ENCODE data around the gene IFNL4.
"Not testable (repeated sequence)": the region's sequence is repeated elsewhere in the genome, so short reads cannot be mapped to it uniquely, and the experiment has no call there.

The IFNL4 gene

DNA sequence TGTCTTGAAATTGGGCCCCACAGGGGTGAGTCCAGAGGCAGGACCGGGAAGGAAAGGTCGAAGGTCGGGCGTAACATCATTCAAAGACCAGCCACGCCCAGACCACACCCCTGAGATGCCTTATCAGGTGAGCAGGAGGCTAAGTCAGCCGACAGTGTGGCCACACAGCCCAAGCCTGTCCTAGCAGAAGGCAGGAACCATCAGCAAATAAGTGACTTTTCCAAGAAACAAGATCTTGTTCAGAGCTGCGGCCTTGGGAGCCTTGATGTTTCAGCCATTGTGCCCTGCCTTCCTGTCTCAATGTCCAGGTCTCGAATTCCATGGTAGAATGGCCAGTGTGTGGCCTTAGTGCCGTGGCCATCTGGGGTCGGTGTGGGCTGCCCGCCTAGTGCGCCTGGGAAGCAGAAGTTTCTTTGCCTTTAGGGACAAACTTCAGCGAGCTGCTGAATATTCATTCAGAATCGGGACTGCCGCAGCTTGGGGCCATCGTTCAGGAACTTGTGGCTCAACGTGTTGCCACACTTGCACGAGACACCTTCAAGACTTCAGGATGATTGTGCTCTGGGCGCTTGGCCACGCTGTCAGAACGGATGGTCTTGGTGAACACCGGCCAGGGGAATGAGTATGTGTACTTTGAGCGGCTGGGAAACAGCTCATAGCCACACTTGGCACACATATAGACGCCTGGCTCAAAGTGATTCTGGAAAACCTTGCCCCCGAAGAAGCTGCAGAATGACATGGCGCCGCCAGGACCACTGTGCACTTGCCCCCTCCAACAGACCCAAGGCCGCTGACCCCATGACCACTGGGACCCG, 6.1 kb upstream of the IFNL4 start:
- DNase-seq (ENCODE audit: low read depth), result no peak

DNA sequence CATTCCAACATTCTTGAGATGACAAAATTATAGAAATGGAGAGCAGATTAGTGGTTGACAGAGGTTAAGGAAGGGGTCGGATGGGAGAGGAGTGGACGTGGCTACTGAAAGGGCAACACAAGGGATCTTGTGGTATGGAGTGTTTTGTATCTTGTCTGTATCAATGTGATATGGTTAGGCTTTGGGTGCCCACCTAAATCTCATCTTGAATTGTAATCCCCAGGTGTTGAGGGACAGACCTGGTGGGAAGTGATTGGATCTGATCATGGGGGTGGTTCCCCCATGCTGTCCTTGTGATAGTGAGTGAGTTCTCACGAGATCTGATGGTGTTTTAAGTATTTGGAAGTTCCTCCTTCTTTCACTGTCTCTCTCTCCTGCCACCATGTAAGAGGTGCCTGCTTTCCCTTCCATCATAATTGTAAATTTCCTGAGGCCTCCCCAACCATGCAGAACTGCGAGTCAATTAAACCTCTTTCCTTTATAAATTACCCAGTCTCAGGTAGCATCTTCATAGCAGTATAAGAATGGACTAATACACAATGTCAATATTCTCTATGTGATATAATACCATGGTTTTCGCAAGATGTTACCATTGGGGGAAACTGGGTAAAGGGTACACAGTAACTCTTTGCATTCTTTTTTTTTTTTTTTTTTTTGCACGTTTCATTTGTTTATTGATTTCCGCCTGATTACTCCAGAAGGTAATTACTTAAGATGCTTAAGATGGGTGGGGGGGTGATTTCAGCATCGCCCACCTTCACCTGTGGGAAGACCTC, 4.9 kb upstream of the IFNL4 start:
- DNase-seq (ENCODE audit: low read depth), result no peak

DNA sequence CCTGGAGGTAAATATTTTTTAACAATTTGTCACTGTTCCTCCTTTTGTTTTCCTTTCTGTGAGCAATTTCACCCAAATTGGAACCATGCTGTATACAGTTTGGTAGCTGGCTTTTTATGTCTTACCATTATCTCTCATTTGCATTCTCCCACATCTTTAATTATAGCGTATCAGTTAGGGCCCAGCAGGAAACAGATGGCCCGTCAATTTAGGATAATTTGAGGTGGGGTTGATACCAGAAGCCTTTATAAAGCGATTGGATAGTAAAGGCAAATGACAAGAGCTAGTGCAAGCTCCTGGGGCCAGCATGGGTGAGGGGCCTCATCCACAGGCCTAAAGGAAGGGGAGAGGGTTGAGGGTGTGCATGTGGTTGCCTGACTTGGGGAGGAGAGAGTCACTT, 3.8 kb upstream of the IFNL4 start:
- no peak for DNase-seq (ENCODE audit: low read depth)

DNA sequence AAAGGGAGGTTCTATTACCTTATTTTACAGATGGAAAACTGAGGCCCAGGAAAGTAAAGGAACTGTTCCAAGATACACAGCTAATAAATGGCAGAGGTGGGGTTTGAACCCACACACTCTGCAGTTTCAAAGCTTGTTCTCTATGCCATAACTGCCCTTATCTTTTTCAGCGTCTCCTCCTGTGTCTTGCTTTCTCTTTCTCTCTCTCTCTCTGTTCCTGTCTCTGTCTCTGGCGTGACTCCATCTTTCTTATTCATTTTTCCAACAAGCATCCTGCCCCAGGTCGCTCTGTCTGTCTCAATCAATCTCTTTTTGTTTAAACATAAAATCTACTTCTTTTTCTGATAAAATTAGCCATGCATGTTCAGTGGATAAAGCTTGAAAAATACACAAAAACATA, 3.2 kb upstream of the IFNL4 start:
- DNase-seq (ENCODE audit: low read depth), result no peak

DNA sequence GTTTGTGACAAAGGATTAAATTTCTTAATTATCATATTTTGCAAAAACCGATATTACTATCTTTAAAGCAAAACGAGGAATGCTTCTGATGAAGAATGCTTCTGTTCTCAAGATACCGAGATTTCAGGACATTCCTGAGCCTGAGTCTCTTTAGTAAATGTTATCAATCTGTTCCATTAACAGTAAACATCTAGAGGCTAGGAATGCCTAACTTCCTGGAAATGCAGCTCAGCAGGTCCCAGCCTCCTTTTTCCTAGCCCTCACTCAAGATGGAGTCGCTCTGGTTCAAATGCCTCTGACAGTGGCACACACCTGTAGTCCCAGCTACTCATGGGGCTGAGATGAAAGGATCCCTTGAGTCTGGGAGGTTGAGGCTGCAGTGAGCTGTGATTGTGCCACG, 2.4 kb upstream of the IFNL4 start:
- no peak for DNase-seq (ENCODE audit: low read depth)

DNA sequence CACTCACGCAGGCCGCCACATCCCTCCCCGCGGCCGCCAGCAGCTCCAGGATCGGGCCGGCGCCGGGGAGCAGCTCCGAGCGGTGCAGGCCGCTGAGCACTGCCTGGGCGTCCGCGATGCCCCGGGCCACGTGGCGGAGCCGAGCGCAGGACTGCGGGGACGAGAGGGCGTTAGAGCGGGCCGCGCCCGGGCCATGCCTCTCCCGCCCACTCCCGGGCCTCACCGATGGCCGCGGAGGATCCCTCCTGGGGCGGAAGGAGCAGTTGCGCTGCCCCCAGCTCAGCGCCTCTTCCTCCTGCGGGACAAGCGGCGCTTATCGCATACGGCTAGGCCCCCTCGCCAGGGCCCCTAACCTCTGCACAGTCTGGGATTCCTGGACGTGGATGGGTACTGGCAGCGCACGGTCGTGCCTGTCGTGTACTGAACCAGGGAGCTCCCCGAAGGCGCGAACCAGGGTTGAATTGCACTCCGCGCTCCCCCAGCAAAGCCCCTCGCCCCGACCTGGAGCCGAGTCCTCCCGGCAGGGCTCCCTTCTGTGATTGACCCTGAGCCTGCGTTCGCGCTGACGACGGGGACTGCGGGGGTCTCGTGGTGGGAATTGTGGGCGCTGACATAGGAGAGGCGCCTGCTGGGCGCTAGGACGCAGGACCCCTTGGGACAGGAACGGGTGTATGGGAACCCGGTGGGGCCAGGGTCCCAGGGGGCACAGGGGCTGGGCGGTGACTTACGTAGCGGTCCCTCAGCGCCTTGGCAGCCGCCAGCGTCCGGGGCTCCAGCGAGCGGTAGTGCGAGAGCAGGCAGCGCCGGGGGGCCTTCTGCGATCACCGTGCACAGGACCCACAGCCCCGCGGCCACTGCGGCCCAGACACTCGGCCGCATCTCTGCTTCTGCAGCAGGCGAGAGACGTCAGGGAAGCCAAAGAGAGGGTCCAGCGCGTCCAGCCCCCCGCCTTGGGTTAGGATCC, 673 bp downstream of the IFNL4 start:
- DNase-seq (ENCODE audit: low read depth), result no peak

DNA sequence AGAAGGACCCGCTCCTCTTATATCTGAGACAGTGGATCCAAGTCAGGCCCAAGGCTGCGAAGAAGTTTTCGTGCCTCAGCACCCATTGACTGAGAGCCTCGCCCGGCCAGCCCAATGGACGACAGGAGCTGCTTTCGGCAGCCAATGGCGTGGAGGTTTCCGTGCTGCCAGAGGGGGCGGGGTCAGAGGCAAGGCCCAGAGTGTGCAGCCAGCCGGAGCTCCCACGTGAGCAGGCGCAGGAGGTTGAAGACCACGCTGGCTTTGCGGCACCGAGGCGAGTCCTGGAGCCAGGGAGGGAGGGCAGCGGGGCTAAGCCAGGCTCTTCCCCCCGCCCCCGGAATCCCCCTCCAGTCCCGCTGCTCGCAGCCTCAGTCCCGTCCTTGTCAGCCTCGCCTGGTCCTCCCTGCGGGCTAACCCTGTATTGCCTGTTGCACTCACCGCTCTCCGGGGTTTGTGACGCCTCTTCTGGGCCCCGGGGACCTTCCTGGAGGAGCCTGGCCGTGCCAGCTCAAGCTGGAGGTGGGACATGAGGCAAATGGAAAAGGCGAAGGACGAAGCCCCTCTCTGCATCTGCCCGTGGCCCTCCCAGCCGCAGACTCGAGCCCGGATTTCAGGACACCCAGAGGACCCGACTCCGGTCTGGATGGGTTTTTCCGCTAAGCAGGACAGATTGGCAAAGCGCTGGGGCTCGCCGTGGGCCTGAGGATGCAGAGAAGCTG, 1.5 kb downstream of the IFNL4 start:
- no peak for DNase-seq (ENCODE audit: low read depth)

DNA sequence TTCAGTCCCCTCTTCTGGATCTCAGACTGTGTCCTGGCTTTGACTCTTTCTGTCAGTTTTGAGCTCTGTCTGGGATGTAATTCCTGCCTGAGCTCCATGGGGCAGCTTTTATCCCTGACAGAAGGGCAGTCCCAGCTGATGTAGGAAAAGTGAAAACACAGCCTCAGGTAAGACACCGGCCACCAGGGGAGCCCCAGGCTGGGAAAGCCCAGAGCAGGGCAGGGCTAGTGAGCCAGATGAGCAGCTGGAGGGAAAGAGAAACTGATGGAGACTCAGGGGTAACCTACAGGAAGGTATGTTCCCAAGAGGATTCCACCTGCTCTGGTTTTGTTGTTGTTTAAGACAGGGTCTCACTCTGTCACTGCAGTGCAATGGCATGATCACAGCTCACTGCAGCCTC, 3.5 kb downstream of the IFNL4 start:
- not testable (repeated sequence) for DNase-seq (ENCODE audit: low read depth)

DNA sequence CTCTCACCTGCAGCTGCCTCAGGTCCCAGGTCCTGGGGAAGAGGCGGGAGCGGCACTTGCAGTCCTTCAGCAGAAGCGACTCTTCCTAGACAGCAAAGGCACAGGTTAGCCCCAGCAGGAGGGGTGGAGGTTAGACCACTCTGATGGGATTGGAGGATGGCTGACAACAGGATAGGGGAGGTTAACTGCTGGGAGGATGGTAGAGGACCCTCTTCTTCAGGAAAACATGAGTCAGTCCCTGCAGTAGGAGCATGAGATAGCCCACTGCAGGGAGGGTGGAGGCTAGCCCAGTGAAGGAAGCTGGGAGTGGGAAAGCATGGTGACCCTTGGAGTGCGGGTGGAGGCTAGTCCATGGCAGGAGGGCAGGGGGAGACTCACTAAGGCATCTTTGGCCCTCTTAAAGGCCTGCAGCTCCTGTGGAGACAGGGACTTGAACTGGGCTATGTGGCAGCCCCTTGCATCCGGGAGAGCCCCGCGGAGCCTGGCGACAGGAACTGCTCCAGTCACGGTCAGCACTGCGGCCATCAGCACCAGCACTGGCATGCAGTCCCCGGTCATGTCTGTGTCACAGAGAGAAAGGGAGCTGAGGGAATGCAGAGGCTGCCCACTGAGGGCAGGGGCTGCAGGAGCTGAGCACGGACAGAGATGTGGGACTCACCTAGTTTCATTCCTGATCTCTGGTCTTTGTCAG, 4.1 kb downstream of the IFNL4 start, which contains the start of gene IFNL3:
IFNL3 (minus strand) TSS at position 597 of the 691 bp plus-strand sequence; CDS start at position 558, 39 bp downstream.
- not testable (repeated sequence) for DNase-seq (ENCODE audit: low read depth)

DNA sequence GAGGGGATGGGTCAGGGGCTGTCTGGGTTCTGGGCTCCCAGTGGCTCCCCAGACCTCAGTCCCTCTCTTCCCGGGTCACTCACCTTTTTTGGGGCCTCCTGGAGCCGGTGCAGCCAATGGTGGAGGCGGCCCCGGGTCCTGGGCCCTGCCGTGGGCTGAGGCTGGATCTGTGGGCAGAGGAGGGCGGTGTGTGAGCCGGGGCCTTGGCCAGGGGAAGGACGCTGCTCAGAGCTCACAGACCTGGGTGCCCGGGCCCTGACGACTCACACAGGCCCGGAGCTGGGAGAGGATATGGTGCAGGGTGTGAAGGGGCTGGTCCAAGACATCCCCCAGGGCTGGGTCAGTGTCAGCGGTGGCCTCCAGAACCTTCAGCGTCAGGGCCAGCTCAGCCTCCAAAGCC, 4.9 kb downstream of the IFNL4 start:
- DNase-seq (ENCODE audit: low read depth), result not testable (repeated sequence)

DNA sequence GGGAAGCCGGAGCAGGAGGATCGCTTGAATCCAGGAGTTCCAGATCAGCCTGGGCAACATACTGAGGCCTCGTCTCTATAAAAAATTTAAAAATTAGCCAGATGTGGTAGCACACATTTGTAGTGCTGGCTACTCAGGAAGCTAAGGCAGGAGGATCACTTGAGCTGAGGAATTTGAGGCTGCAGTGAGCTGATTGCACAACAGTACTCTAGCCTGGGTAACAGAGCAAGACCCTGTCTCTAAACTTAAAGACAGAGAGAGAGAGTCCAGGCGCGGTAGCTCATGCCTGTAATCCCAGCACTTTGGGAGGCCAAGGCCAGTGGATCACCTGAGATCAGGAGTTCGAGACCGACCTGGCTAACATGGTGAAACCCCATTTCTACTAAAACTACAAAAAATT, 8.2 kb downstream of the IFNL4 start:
- no peak for DNase-seq (ENCODE audit: low read depth)

DNA sequence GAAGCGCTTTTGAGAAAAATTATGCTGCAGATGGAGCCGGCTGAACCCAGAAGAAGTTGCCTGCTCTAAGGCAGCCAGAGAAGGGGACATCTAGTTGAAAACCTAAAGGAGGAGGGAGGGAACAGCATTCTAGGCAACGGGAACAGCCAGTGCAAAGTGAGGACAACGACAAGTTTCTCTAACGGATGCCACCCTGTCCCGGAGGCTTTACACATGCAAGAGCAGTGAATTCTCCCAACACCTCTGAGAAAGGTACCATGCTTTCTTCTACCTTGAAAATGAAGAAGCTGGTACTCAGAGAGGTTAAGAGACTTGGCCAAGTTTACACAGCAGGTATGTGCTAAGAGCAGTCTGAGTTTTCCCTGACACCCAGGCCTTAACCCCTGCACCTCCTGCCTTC, 9.7 kb downstream of the IFNL4 start:
- DNase-seq (ENCODE audit: low read depth), result no peak

DNA sequence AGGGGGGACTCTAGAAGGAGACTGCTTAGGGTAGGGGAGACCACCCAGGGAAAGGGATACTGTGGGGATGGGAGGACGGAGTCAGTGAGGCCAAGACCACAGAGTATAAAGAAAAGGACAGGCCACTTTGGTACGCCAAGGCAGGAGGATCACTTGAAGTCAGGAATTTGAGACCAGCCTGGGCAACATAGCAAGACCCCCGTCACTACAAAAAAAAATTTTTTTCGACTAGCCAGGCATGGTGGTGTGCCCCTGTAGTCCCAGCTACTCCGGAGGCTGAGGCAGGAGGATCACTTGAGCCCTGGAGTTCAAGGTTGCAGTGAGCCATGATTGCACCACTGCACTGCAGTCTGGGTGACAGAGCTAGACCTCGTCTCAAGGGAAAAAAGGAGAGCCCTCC, 10.4 kb downstream of the IFNL4 start:
- DNase-seq (ENCODE audit: low read depth), result no peak

DNA sequence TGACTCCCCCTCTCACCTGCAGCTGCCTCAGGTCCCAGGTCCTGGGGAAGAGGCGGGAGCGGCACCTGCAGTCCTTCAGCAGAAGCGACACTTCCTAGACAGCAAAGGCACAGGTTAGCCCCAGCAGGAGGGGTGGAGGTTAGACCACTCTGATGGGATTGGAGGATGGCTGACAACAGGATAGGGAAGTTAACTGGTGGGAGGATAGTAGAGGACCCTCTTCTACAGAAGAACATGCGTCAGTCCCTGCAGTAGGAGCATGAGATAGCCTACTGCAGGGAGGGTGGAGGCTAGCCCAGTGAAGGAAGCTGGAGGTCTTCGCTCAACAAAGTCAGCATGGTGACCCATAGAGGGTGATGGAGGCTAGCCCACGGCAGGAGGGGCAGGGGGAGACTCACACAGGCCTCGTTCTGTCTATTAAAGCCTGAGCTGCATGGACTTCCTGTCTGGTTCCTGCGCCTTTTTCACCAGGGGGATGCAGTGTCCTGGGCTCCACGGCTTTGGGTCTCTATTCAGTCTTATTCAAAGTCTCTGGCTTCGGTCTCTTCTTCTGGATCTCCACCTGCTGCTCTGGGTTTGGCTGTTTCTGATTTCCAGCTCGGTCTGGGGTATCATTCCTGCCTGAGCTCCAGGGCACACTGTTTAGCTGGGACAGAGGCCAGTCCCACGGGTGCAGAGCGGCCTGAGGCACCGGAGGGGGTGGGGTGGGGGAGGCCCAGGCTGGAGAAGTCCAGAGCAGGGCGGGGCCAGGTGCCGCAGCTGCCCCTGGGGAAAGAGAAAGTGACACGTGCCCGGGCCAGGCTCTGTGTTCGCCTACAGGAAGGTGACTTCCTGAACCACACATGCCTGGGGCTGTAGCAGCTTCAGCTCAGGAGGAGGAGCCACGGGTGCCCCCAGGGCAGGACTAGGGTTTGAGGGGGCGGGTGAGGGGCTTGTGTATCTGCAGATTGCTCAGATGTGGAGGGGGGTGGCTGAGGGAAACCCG, 11.2 kb downstream of the IFNL4 start:
- peak; percentile 14 for DNase-seq (ENCODE audit: low read depth)

DNA sequence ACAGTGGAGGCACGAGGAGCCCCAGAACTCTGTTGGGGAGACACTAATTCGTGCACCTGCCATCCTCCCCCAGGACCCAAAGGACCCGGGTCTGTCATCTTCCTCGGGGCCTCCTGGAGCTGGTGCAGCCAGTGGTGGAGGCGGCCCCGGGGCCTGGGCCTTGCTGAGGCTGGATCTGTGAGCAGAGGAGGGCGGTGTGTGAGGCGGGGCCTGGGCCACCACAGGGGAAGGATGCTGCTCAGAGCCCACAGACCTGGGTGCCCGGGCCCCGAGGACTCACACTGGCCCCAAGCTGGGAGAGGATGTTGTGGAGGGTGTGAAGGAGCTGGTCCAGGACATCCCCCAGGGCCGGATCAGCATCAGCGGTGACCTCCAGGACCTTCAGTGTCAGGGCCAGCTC, 12.1 kb downstream of the IFNL4 start:
- DNase-seq (ENCODE audit: low read depth), result peak; percentile 24

DNA sequence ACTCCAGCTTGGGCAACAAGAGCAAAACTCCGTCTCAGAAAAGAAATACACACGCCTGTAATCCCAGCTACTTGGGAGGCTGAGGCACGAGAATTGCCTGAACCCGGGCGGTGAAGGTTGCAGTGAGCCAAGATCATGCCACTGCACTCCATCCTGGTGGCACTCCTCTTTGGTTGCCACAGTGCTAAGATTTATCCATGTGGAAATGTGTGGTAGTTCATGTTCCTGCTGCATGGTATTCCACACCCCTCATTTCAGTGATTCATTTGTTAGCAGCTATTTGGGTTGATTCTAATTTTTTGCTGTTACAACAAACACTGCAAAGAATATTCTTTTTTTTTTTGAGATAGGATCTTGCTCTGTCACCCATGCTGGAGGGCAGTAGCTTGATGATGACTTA, 15.9 kb downstream of the IFNL4 start:
- DNase-seq (ENCODE audit: low read depth), result no peak

DNA sequence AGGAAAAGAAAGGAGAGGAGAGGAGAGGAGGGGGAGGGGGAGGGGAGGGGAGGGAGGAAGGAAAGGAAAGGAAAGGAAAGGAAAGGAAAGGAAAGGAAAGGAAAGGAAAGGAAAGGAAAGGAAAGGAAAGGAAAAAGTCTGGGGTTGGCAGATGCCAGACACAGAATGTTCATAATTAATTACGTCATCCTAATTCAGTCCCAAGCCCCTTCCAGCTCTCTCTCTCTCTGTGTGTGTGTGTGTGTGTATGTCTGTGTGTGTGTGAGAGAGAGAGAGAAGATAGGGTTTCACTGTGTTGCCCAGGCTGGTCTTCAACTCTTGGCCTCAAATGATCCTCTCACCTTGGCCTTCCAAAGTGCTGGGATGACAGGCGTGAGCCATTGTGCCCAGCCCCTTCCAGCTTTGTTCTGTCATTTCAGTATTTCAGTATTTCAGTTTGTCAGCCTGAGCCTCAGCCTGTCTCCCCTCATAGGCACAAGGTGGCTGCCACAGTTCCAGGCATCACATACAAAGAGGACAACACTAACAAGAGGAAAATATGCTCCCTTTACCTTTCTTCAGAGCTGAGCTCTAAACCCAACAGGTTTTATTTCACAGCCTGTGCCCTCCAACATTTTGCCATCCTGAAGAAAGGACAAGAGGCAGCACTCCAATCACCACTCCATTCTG, 18.4 kb downstream of the IFNL4 start:
- no peak for DNase-seq (ENCODE audit: low read depth)

DNA sequence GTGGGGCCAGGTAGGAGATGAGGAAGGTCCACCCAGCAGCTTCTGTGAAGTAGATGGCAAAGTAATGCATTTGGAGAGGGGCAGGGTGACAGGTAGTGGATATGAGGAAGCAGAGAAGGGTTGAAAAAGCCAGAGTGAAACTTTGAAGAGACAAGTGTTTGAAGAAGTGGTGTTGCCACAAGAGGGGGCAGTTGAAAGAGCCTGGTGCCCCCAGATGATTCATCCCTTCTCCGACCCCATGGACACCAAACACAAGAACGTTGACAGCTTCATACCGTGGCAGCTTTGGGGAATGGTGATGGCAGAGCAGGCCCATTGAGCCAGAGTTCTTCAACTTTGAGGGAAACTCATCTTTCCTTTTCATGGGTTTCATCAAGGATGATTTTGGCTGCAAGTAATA, 23.7 kb downstream of the IFNL4 start:
- no peak for DNase-seq (ENCODE audit: low read depth)

DNA sequence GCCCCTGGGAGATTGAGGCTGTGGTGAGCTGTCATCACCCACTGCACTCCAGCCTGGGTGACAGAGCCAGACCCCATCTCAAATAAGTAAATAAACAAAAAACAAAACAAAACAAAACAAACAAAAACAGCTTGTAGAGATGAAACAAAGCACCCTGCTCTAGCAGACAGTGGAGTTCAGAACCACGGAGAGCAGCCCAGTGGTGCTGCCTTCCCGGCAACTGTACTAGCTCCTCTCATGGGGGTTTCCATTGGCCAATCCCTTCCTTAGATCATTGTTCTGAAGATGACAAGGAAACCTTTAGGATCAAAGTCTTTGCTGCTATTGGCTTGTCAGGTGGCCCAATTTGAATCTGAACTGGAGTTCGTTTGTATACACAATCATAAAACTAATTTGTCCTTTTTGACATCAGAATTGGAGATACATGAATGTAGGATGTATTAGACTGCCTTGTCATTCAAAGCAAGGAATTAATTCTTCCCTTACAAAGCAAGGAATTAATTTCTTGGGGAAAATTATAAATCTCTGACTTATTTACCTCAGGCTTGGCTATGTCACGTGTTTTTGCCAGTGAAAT, 24.9 kb downstream of the IFNL4 start:
- DNase-seq (ENCODE audit: low read depth), result no peak

Measured in activated T-helper 1 cell treated with Interleukin-2 at 50 U/mL for 16 hours (primary cell).